HPDE6-E6E7 (cell line): ENCODE measurements around the gene BNIP1.
"Not testable (repeated sequence)": the region's sequence is repeated elsewhere in the genome, so short reads cannot be mapped to it uniquely, and the experiment has no call there.

Experiments
- DNase-seq: peaks from one replicate; pipeline ENCODE4 v3.0.0; 2011; ENCODE audit warnings: missing footprints; ENCODE audit errors: extremely low spot score

BNIP1 gene

DNA sequence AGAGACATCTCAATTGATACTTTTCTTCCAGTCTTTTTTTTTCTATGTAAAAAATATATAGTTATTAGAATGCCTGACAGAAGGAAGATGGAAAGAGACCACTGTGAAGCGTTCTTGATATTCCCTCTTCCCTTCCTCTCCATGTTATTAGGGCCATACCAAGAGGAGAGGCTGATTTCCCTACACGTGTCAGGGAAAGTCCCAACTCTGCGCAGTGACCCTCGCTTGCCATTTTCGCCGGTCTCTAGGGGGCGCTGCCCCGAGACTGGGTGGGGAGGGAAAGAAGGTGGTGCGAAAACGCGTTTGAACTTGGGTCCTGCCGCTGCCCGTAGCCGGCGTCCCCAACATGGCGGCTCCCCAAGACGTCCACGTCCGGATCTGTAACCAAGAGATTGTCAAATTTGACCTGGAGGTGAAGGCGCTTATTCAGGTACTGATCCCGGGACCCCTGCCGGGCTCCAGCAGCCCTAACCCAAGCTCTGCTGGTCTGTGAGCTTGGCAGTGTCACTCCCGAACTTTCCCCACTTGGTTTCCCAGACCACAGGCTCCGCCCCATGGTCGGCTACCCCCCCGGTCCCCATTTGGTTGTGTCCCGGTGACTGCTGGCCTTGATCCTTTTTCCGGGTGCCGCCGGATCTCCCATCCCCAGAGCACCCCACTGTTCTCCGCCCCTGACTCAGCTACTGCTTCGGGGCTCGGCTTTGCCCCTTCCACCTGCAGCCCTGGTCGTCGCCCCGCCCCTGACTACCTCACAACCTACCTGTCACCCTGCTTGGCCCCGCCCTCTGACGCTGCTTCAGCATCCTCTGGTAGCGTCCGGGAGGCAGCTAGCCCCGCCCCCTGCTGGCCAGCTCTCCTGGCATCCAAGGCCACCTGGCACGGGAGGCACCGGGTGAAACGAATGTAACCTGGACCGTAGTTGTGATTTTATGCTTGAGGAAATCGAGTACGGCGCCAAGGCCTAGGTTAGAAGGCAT, at the start of gene BNIP1:
Gene BNIP1, plus strand, starts transcription at position 332 of the 977 bp plus-strand sequence. Its CDS starts 15 bp downstream, at position 347.
- peak; percentile 98 for DNase-seq

GRCh38 chr5:173098787-173099186, 45.5 kb upstream of the BNIP1 start:
- DNase-seq, result no peak

DNA sequence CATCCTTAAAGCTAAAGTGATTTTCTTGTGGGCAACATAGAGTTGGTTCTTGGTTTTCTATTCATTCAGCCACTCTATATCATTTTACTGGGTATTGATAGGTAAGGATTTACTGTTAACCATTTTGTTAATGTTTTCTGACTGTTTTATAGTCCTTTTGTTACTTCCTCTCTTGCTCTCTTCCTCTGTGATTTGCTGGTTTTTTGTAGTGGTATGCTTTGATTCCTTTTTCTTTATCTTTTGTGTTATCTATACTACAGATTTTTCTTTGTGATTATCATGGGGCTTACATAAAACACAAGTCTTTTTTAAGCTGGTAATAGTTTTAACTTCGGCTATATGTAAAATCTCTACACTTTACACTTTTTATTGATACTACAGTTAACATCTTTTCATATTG, 44.9 kb upstream of the BNIP1 start:
- DNase-seq, result no peak

GRCh38 chr5:173101245-173101644, 43.1 kb upstream of the BNIP1 start:
- no peak for DNase-seq

- DNase-seq, result no peak
Observed at GRCh38 chr5:173103411-173103810, 40.9 kb upstream of the BNIP1 start.

DNA sequence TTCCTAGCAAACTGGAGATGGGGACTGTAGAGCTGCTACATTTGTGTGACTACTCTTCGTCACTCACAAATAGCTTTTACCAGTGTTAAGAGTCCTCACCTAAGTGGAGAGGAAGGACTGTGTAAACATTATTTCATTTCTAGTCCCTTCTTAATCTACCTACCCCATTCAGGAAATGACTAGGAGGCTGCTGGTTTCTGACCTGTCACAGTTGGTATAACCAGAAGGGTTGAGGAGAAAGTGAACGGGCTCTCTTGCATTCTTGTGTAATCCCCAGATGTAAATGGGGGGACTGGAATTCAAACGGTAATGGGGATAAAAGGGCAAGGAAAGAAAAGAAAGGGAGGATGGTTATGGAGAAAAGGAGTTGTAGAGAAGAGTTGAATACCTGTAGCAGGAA, 35.4 kb upstream of the BNIP1 start:
- no peak for DNase-seq

- no peak for DNase-seq
Observed at GRCh38 chr5:173114536-173114935, 29.8 kb upstream of the BNIP1 start.

GRCh38 chr5:173119719-173120118, 24.6 kb upstream of the BNIP1 start:
- no peak for DNase-seq

DNA sequence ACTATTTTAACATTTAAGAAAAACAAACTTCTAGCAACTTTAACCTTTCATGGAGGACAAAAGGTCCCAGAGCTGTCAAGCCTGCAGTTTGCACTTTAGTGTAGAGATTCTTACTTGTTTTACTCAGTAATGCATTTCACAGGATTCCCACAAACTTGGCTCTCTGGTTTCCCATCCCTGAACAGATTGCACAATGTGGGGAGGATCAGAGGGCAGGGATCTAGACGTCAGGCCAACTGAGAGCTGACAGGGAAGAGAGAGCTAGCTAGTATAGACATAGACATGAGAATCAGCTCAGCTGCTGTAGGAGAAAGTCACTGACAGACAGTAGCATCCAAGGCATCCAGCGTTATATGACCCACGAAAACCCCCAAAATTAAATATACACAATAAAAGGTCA, 20.9 kb upstream of the BNIP1 start:
- no peak for DNase-seq

DNA sequence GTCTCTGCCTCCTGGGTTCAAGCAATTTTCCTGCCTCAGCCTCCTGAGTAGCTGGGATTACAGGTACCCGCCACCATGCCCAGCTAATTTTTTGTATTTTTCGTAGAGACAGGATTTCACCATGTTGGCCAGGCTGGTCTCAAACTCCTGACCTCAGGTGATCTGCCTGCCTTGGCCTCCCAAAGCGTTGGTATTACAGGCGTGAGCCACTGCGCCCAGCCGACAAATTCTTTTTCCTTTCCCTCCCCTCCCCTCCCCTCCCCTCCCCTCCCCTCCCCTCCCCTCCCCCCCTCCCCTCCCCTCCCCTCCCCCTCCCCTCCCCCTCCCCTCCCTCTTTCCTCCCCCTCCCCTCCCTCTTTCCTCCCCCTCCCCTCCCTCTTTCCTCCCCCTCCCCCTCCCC, 12.2 kb upstream of the BNIP1 start:
- DNase-seq, result not testable (repeated sequence)

DNA sequence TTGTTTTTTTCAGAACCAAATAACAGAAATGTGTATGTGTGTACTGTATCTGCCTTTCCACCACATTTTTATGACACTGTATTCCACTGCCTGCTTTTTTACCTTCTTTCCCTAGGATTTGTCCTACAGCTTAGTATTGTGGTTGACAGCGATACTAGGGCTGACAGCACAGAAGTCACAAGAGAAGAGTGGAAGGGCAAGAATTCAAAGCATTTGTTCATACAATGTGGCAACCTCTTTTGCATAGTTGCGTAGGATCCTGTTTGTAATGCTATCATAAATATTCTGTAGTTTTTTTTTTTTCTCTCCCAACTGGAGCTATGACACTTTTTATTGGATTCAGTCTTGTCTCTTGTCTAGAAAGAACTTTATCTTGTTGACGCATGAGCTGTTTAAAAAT, 5.6 kb upstream of the BNIP1 start:
- DNase-seq, result no peak

GRCh38 chr5:173139631-173140030, 4.7 kb upstream of the BNIP1 start:
- DNase-seq, result no peak

DNA sequence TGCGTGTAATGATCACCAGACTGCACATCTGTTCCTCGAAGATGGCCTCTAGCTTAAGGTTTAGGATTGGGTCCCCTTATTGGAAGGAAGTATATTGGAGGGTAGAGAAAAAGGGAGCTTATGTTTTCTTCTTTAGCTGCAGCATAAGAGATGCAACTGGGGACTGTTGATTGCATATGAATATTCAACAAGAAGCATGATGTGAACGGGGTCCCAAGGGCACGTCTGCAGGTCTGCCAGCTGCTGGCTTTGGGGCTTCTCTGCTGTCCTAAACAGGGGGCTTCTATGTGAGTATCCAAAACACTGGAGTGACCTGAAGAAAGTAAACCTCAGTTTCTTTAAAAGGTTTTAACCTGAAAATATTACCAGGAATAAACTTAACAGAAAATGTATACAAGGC, 3.6 kb upstream of the BNIP1 start:
- no peak for DNase-seq

DNA sequence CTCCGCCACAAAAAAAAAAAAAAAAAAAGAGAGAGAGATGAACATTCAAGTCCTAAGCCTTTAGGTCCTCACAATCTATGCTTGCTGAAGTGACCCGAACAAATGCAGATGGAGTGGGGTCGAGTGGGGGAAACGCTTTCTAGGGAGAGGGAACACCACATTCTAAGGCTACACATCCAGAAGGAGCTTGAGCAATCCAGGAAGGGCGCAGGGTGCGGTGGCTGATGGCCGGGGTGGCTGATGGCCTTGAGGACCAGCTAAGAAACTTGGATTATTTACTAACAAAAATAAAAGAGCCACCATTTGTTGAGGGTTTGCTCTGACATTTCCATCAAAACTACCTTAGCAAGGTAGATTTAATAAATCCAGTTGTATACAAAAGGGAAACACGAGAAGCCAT, 764 bp upstream of the BNIP1 start:
- DNase-seq, result no peak

- DNase-seq, result no peak
Observed at GRCh38 chr5:173148354-173148753, 4.0 kb downstream of the BNIP1 start.

- no peak for DNase-seq
Observed at GRCh38 chr5:173152547-173152946, 8.2 kb downstream of the BNIP1 start.

- no peak for DNase-seq
Observed at GRCh38 chr5:173153842-173154241, 9.5 kb downstream of the BNIP1 start.

GRCh38 chr5:173154619-173155018, 10.3 kb downstream of the BNIP1 start:
- DNase-seq, result not testable (repeated sequence)

DNA sequence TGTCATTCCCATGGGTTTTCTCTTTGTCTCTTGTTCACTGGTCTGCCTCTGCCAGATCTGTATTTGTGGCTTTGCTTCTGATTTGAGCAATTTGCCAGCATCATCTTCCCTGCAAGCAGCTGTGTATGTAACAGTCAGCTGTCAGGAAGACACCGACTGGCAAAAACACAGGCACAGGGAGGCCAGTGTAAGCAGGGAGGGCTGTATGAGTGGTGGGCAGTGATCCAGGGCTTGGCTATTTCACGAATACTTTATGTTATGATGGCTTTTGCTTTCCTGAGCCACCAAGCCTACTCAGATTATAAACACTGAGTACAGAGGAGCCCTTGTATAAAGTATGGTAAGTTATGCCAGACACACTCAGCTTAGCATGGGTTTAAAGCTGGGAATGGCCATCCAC, 11.6 kb downstream of the BNIP1 start:
- no peak for DNase-seq

DNA sequence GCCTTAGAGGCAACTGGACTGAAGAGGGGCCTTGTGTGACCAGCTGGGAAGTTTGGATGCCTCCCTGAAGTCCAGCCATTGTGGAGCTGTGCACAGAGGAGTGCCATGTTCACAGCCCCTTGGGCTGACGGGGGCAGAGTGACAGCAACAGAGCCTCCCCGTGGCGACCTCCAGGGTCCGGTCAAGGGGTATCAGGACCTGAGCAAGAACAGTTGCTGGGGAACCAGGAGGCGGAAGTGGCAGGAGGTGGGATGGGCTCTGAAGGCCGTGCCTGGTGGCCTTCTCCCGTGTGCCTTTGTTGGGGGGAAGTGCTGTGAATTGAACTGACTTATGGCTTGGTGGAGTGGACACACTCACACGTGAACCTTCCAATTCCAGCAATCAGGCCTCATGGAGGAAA, 14.0 kb downstream of the BNIP1 start:
- no peak for DNase-seq

- DNase-seq, result no peak
Observed at GRCh38 chr5:173159256-173159655, 14.9 kb downstream of the BNIP1 start.

DNA sequence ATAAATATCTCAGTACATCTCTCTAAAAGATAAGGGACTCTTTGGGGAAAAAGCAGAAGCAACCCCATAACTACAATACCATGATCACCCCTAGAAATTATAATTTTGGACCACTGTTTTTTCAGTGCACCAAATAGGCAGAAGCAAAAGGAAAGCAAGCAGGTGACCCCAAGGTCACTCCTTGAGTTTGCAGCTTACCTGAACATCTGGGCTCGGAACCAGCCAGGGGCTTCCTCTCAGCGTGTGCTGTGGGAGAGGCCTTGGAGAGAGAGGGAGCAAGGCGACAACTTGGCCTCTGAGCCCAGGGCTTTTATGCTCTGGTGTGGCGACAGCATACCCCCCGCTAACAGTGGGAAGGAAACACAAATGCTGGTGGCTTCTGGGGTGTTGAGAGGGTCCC, 16.8 kb downstream of the BNIP1 start:
- DNase-seq, result no peak

DNA sequence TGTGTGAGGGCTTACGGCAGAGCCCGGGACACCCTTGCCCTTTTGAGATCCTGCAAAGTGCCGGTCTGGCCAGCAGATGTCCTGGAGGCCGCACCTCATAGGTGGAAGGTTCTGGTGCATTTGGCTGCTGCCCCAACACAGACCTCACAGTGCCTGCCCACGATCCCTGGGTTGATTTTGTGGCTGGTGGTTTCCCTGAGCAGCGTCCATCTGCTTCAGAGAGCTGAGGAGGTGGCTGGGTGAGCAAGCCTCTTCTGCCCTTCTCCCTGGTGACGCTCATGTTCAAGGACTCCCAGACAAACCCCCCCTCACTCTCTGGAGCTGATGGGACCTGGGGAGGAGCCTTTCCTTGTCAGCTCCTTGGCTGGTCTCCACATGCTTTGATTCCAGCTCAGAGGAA, 18.9 kb downstream of the BNIP1 start:
- DNase-seq, result no peak
